SU-DHL-6 (cell line): ENCODE data around the gene NACC1.

Source experiments
- CTCF ChIP-seq: fragments of 200-600 bp; sonication (generic); IDR thresholded peaks from one replicate; pipeline ENCODE4 v1.5.1; 2017; ENCODE audit warnings: antibody characterized with exemption, mild to moderate bottlenecking, low read length, moderate library complexity; ENCODE audit not compliant: insufficient read depth, poor library complexity, severe bottlenecking
- EZH2phosphoT487 ChIP-seq: fragments of 200-600 bp; sonication (generic), shearing (Covaris generic); conservative IDR thresholded peaks from 2 replicates; pipeline ENCODE4 v1.6.1; 2018; ENCODE audit warnings: mild to moderate bottlenecking, antibody characterized with exemption, low read length, moderate library complexity, mixed read lengths

DNA sequence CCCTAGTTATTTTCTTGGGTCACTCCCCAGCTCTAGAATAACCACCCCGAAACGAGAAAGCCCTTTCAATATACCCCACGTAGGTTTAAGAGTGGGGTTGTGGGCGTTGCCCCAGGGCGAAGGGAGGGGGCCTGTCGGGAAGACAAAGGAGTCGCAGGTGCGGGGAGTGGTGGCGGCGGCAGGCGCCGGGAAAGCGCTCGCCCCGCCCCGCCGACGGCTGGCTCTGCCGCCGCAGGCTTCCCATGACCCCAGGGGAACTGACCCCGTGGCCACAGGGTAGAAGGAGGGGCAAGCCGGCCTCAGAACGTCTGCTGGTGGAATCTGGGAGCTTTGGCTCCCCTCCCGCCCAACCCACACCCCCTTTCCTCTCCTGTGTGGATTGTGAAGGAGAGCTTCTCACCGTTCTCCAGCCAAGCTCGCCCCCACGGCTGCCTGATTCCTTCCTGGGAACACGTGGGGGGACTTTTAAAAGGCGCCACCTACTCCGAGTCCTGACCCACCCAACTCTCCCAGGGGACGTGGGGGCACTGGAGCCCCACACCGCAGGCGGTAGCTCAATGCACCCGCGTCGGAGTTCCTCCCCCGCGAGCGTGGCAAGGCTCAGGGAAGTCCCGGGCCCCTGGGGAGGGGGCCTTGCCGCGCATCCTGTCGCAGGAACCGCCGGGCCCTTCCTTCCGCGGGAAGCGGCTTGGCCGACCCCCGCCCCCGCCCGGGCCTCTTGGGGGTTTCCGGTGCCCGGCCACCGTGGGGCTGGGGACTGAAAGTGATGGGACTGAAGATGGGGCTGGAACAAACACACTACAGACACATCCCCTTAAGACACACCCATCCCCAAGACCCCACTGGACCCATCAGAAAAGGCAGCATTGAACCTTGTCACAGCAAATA, 37.7 kb downstream of the NACC1 start:
- TF ChIP-seq CTCF (no peak), EZH2phosphoT487 (no peak)
